Measurements from ENCODE around the gene NMNAT2.

DNA sequence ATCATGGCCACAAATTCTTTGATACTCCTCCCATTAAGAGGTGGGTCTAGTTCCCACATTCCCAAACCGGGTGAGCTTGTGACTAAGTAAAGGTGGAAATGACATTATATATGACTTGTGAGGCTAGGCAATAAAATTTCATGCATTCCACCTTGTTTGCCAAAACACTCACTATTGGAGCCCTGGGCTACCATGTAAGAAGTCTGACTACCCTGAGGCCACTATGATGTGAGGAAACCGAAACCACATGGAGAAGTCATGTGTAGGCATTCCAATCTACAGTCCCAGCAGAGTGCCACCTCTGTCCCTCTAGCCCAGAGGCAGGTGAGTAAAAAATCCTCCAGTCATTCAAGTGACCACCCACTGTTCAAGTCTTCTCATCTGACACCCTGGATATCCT is 36.2 kb upstream of the NMNAT2 start:
- no peak for TF ChIP-seq RCOR1 (conservative IDR thresholded peaks at IDR 0.05; ENCODE audit: low read depth, low read length)
- no peak for TF ChIP-seq EZH2 (IDR thresholded peaks at IDR 0.05; ENCODE audit: borderline replicate concordance, control insufficient read depth, low read depth, low read length)
- TF ChIP-seq SP1 (IDR thresholded peaks at IDR 0.05; ENCODE audit: low read depth, low read length) = no peak
- TF ChIP-seq SREBF2 (IDR thresholded peaks at IDR 0.05; ENCODE audit: low read length) = no peak
- TF ChIP-seq, protein P1, sequence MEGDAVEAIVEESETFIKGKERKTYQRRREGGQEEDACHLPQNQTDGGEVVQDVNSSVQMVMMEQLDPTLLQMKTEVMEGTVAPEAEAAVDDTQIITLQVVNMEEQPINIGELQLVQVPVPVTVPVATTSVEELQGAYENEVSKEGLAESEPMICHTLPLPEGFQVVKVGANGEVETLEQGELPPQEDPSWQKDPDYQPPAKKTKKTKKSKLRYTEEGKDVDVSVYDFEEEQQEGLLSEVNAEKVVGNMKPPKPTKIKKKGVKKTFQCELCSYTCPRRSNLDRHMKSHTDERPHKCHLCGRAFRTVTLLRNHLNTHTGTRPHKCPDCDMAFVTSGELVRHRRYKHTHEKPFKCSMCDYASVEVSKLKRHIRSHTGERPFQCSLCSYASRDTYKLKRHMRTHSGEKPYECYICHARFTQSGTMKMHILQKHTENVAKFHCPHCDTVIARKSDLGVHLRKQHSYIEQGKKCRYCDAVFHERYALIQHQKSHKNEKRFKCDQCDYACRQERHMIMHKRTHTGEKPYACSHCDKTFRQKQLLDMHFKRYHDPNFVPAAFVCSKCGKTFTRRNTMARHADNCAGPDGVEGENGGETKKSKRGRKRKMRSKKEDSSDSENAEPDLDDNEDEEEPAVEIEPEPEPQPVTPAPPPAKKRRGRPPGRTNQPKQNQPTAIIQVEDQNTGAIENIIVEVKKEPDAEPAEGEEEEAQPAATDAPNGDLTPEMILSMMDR (IDR thresholded peaks at IDR 0.05 in 2 of 3, conservative IDR thresholded peaks at IDR 0.05 in 1 of 3; ENCODE audit: control insufficient read depth in 2 of 3, extremely low read depth in 1 of 3, insufficient read depth in 1 of 3, low read depth in 3 of 3, low read length in 3 of 3) = no peak
- no peak for TF ChIP-seq POLR2A (IDR thresholded peaks at IDR 0.05; ENCODE audit: low read depth, low read length)
- no peak for TF ChIP-seq RBBP5 (conservative IDR thresholded peaks at IDR 0.05)

All from GM12878 (cell line).